ENCODE measurements around the gene CDHR1.
"Not testable (repeated sequence)": the region's sequence is repeated elsewhere in the genome, so short reads cannot be mapped to it uniquely, and the experiment has no call there.

Gene CDHR1

GRCh38 chr10:84175436-84175835 lies 18.9 kb upstream of the CDHR1 start:
- no peak for DNase-seq

GRCh38 chr10:84176351-84176750 lies 18.0 kb upstream of the CDHR1 start:
- DNase-seq, result no peak

GRCh38 chr10:84176836-84177474 lies 17.4 kb upstream of the CDHR1 start:
- DNase-seq, result no peak

GRCh38 chr10:84177541-84178141 lies 16.7 kb upstream of the CDHR1 start:
- peak in 4 of 6 experiments; percentile 10 to 69 (median 63) for DNase-seq

- DNase-seq, result no peak
These were observed 16.2 kb upstream of the CDHR1 start for GRCh38 chr10:84178160-84178609.

- peak in 3 of 6 experiments; percentile 16 to 41 (median 30) for DNase-seq
These were observed 15.2 kb upstream of the CDHR1 start for GRCh38 chr10:84179059-84179710.

- not testable (repeated sequence) for DNase-seq
These were observed 14.0 kb upstream of the CDHR1 start for GRCh38 chr10:84180386-84180785.

- DNase-seq, result no peak
These were observed 12.7 kb upstream of the CDHR1 start for GRCh38 chr10:84181631-84182030.

- DNase-seq, result no peak
These were observed 9.8 kb upstream of the CDHR1 start for GRCh38 chr10:84184517-84184916.

- no peak for DNase-seq
These were observed 8.7 kb upstream of the CDHR1 start for GRCh38 chr10:84185526-84186175.

- DNase-seq, result no peak
These were observed 5.5 kb upstream of the CDHR1 start for GRCh38 chr10:84188815-84189214.

GRCh38 chr10:84190621-84191020 lies 3.7 kb upstream of the CDHR1 start:
- no peak for DNase-seq

GRCh38 chr10:84191106-84191505 lies 3.2 kb upstream of the CDHR1 start:
- DNase-seq, result peak in 3 of 6 experiments; percentile 38 to 62 (median 51)

- no peak for DNase-seq
These were observed 1.0 kb upstream of the CDHR1 start for GRCh38 chr10:84193327-84193726.

GRCh38 chr10:84193846-84194423 lies 402 bp upstream of the CDHR1 start:
- DNase-seq, result no peak

- DNase-seq, result peak in 1 of 6 experiments; percentile 35
These were observed 900 bp downstream of the CDHR1 start for GRCh38 chr10:84195044-84195830.

- DNase-seq, result no peak
These were observed 1.7 kb downstream of the CDHR1 start for GRCh38 chr10:84196083-84196482.

GRCh38 chr10:84196941-84197340 lies 2.6 kb downstream of the CDHR1 start:
- DNase-seq, result no peak

- DNase-seq, result no peak
These were observed 3.3 kb downstream of the CDHR1 start for GRCh38 chr10:84197643-84198042.

GRCh38 chr10:84198206-84198915 lies 4.0 kb downstream of the CDHR1 start:
- DNase-seq, result no peak

GRCh38 chr10:84200537-84201243 lies 6.4 kb downstream of the CDHR1 start:
- no peak for DNase-seq
